ENCODE results near the gene TFAP2C. TPM values are rescaled to one million over a fixed set of nuclear protein-coding genes. Genes with fewer than 3 reads are reported as not detected.

TFAP2C gene
- total RNA-seq, 5 donors from 2014 or later (not counting 1 experiment from before 2014, with no cell fraction given), result 0.16 TPM; not detected in 3

DNA sequence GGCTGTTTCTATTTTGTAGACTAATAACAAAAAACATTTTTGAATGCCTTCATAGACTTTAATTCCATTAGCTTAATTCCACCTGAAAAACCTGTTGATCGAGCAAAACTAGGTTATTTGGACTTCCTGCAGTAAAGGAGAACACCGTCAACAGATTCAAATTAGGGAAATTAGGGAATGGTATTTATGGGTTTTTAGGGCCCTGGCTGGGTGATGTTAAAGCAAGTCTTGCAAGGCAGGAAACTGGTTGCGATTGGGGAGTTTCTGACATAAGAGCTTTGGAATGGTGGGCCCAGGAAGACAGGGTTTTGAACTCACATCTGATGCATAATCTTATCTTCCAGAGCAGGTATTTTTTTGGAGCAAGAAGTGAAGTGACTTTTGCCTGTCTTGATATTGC, 40.1 kb upstream of the TFAP2C start:
- Mint-ChIP-seq H3K27ac (no peak overlapping the region), H3K9me3 (no peaks in the 10 kb centered on the region), H3K27me3 (peaks cover 4 to 9% of the 10 kb centered on the region in 2 donors), H3K4me3 (no peak overlapping the region), H3K4me1 (no peaks in the 10 kb centered on the region), H3K36me3 (no peaks in the 10 kb centered on the region)
- ChIA-PET CTCF (no interaction called here), POLR2A (interaction anchor here in 1 of 2 donors (0.5 kb wide), 1 partner anchor 20 kb away, joined by 4 read pairs; no protein-coding TSS in a partner anchor)
- H3K4me1 ChIP-seq (ENCODE audit: control insufficient read depth in 1 of 2, extremely low read depth in 1 of 2, insufficient read depth in 2 of 2, low read length in 2 of 2), result no peaks in the 10 kb centered on the region
- H3K27ac ChIP-seq (ENCODE audit: low read length), result no peak overlapping the region
- ATAC-seq (replicated peaks in 1 of 4), result no peak
- peaks cover 0 to under 1% of the 10 kb centered on the region in 2 experiments for H3K27me3 ChIP-seq (replicated peaks in 1 of 2; ENCODE audit: control insufficient read depth in 2 of 2, extremely low read depth in 1 of 2, insufficient read depth in 2 of 2, low read length in 1 of 2)
- WGBS (ENCODE audit: insufficient coverage), result 67% methylated on average over 1 of the region's 3 CpGs
- no peaks in the 10 kb centered on the region for H3K9me3 ChIP-seq
- no peak overlapping the region for H3K4me3 ChIP-seq (ENCODE audit: control insufficient read depth in 1 of 2, extremely low read depth in 1 of 2, low read length in 1 of 2)
- H3K36me3 ChIP-seq (ENCODE audit: control insufficient read depth in 2 of 2, extremely low read depth in 1 of 2, insufficient read depth in 1 of 2, low read length in 1 of 2), result no peaks in the 10 kb centered on the region
- no peak for DNase-seq

- H3K4me3 ChIP-seq (ENCODE audit: control insufficient read depth in 1 of 2, extremely low read depth in 1 of 2, low read length in 1 of 2), result no peak overlapping the region
- H3K27ac ChIP-seq (ENCODE audit: low read length), result no peak overlapping the region
- no peaks in the 10 kb centered on the region for H3K4me1 ChIP-seq (ENCODE audit: control insufficient read depth in 1 of 2, extremely low read depth in 1 of 2, insufficient read depth in 2 of 2, low read length in 2 of 2)
- 78% methylated on average over 2 of the region's 5 CpGs for WGBS (ENCODE audit: insufficient coverage)
- Mint-ChIP-seq H3K27ac (no peak overlapping the region), H3K4me3 (no peak overlapping the region), H3K36me3 (no peaks in the 10 kb centered on the region), H3K9me3 (no peaks in the 10 kb centered on the region), H3K4me1 (no peaks in the 10 kb centered on the region), H3K27me3 (peaks cover 4 to 6% of the 10 kb centered on the region in 2 donors)
- ATAC-seq (replicated peaks in 1 of 4) (no peak), DNase-seq (no peak)
- H3K9me3 ChIP-seq, result no peaks in the 10 kb centered on the region
- no peaks in the 10 kb centered on the region for H3K36me3 ChIP-seq (ENCODE audit: control insufficient read depth in 2 of 2, extremely low read depth in 1 of 2, insufficient read depth in 1 of 2, low read length in 1 of 2)
- POLR2A ChIA-PET, result no interaction called here
- peaks cover 0 to 3% of the 10 kb centered on the region in 2 experiments for H3K27me3 ChIP-seq (replicated peaks in 1 of 2; ENCODE audit: control insufficient read depth in 2 of 2, extremely low read depth in 1 of 2, insufficient read depth in 2 of 2, low read length in 1 of 2)
- CTCF ChIA-PET, result no interaction called here
These were observed 39.5 kb upstream of the TFAP2C start for GRCh38 chr20:56589633-56590032.

- Histone ChIP-seq H3K4me3 (ENCODE audit: control insufficient read depth in 1 of 2, extremely low read depth in 1 of 2, low read length in 1 of 2) (no peak overlapping the region), H3K27me3 (replicated peaks in 1 of 2; ENCODE audit: control insufficient read depth in 2 of 2, extremely low read depth in 1 of 2, insufficient read depth in 2 of 2, low read length in 1 of 2) (peaks cover 0 to 3% of the 10 kb centered on the region in 2 experiments), H3K9me3 (no peaks in the 10 kb centered on the region), H3K36me3 (ENCODE audit: control insufficient read depth in 2 of 2, extremely low read depth in 1 of 2, insufficient read depth in 1 of 2, low read length in 1 of 2) (no peaks in the 10 kb centered on the region), H3K27ac (ENCODE audit: low read length) (no peak overlapping the region), H3K4me1 (ENCODE audit: control insufficient read depth in 1 of 2, extremely low read depth in 1 of 2, insufficient read depth in 2 of 2, low read length in 2 of 2) (no peaks in the 10 kb centered on the region)
- H3K4me1 Mint-ChIP-seq, result no peaks in the 10 kb centered on the region
- no peak for DNase-seq
- H3K4me3 Mint-ChIP-seq, result no peak overlapping the region
- ChIA-PET CTCF (no interaction called here), POLR2A (no interaction called here)
- no peaks in the 10 kb centered on the region for H3K9me3 Mint-ChIP-seq
- peaks cover 4 to 5% of the 10 kb centered on the region in 2 donors for H3K27me3 Mint-ChIP-seq
- no CpG with 5 or more reads among the region's 6 CpGs for WGBS (ENCODE audit: insufficient coverage)
- H3K36me3 Mint-ChIP-seq, result no peaks in the 10 kb centered on the region
- H3K27ac Mint-ChIP-seq, result no peak overlapping the region
- no peak for ATAC-seq (replicated peaks in 1 of 4)
These were observed 38.2 kb upstream of the TFAP2C start for GRCh38 chr20:56590888-56591287.

- H3K36me3 ChIP-seq (ENCODE audit: control insufficient read depth in 2 of 2, extremely low read depth in 1 of 2, insufficient read depth in 1 of 2, low read length in 1 of 2), result no peaks in the 10 kb centered on the region
- no peaks in the 10 kb centered on the region for H3K9me3 Mint-ChIP-seq
- ChIA-PET CTCF (no interaction called here), POLR2A (no interaction called here)
- H3K4me1 Mint-ChIP-seq, result no peaks in the 10 kb centered on the region
- H3K4me1 ChIP-seq (ENCODE audit: control insufficient read depth in 1 of 2, extremely low read depth in 1 of 2, insufficient read depth in 2 of 2, low read length in 2 of 2), result no peaks in the 10 kb centered on the region
- H3K36me3 Mint-ChIP-seq, result no peaks in the 10 kb centered on the region
- no peak overlapping the region for H3K4me3 Mint-ChIP-seq
- H3K4me3 ChIP-seq (ENCODE audit: control insufficient read depth in 1 of 2, extremely low read depth in 1 of 2, low read length in 1 of 2), result no peak overlapping the region
- H3K27me3 Mint-ChIP-seq, result peaks cover 7 to 10% of the 10 kb centered on the region in 2 donors
- no peak overlapping the region for H3K27ac Mint-ChIP-seq
- no peak for DNase-seq
- H3K27me3 ChIP-seq (replicated peaks in 1 of 2; ENCODE audit: control insufficient read depth in 2 of 2, extremely low read depth in 1 of 2, insufficient read depth in 2 of 2, low read length in 1 of 2), result peaks cover 0 to 3% of the 10 kb centered on the region in 2 experiments
- H3K27ac ChIP-seq (ENCODE audit: low read length), result no peak overlapping the region
- no peaks in the 10 kb centered on the region for H3K9me3 ChIP-seq
- ATAC-seq (replicated peaks in 1 of 4), result no peak
These were observed 36.9 kb upstream of the TFAP2C start for GRCh38 chr20:56592211-56592610.

- no peaks in the 10 kb centered on the region for H3K36me3 Mint-ChIP-seq
- H3K36me3 ChIP-seq (ENCODE audit: control insufficient read depth in 2 of 2, extremely low read depth in 1 of 2, insufficient read depth in 1 of 2, low read length in 1 of 2), result no peaks in the 10 kb centered on the region
- POLR2A ChIA-PET, result no interaction called here
- CTCF ChIA-PET, result no interaction called here
- H3K9me3 Mint-ChIP-seq, result no peaks in the 10 kb centered on the region
- H3K27ac ChIP-seq (ENCODE audit: low read length), result no peak overlapping the region
- 100% methylated on average over 1 of the region's 6 CpGs for WGBS (ENCODE audit: insufficient coverage)
- peaks cover 0 to 3% of the 10 kb centered on the region in 2 experiments for H3K27me3 ChIP-seq (replicated peaks in 1 of 2; ENCODE audit: control insufficient read depth in 2 of 2, extremely low read depth in 1 of 2, insufficient read depth in 2 of 2, low read length in 1 of 2)
- H3K9me3 ChIP-seq, result no peaks in the 10 kb centered on the region
- no peak for ATAC-seq (replicated peaks in 1 of 4)
- no peaks in the 10 kb centered on the region for H3K4me1 ChIP-seq (ENCODE audit: control insufficient read depth in 1 of 2, extremely low read depth in 1 of 2, insufficient read depth in 2 of 2, low read length in 2 of 2)
- no peak overlapping the region for H3K4me3 ChIP-seq (ENCODE audit: control insufficient read depth in 1 of 2, extremely low read depth in 1 of 2, low read length in 1 of 2)
- H3K27ac Mint-ChIP-seq, result no peak overlapping the region
- no peaks in the 10 kb centered on the region for H3K4me1 Mint-ChIP-seq
- peaks cover 7 to 10% of the 10 kb centered on the region in 2 donors for H3K27me3 Mint-ChIP-seq
- no peak for DNase-seq
- H3K4me3 Mint-ChIP-seq, result no peak overlapping the region
These were observed 36.3 kb upstream of the TFAP2C start for GRCh38 chr20:56592817-56593216.

- Mint-ChIP-seq H3K4me3 (no peak overlapping the region), H3K27ac (no peak overlapping the region), H3K4me1 (no peaks in the 10 kb centered on the region), H3K36me3 (no peaks in the 10 kb centered on the region), H3K9me3 (no peaks in the 10 kb centered on the region), H3K27me3 (peaks cover 3 to 6% of the 10 kb centered on the region in 2 donors)
- WGBS (ENCODE audit: insufficient coverage), result 77% methylated on average over 5 of the region's 17 CpGs
- Histone ChIP-seq H3K27ac (ENCODE audit: low read length) (no peak overlapping the region), H3K4me3 (ENCODE audit: control insufficient read depth in 1 of 2, extremely low read depth in 1 of 2, low read length in 1 of 2) (no peak overlapping the region), H3K9me3 (no peaks in the 10 kb centered on the region), H3K4me1 (ENCODE audit: control insufficient read depth in 1 of 2, extremely low read depth in 1 of 2, insufficient read depth in 2 of 2, low read length in 2 of 2) (no peaks in the 10 kb centered on the region), H3K27me3 (replicated peaks in 1 of 2; ENCODE audit: control insufficient read depth in 2 of 2, extremely low read depth in 1 of 2, insufficient read depth in 2 of 2, low read length in 1 of 2) (peaks cover 0 to 3% of the 10 kb centered on the region in 2 experiments), H3K36me3 (ENCODE audit: control insufficient read depth in 2 of 2, extremely low read depth in 1 of 2, insufficient read depth in 1 of 2, low read length in 1 of 2) (no peaks in the 10 kb centered on the region)
- ChIA-PET CTCF (interaction anchor here in 1 of 2 donors (0.6 kb wide), 1 partner anchor 1535 kb away, joined by 4 read pairs; no protein-coding TSS in a partner anchor), POLR2A (no interaction called here)
- DNase-seq (no peak), ATAC-seq (replicated peaks in 1 of 4) (no peak)
These were observed 33.2 kb upstream of the TFAP2C start for GRCh38 chr20:56595746-56596475.

Data from T-cell (primary cell).